Suprapubic skin (tissue), 4 donors: Measurements from ENCODE around the gene OVCH1.

Experiments
- POLR2A ChIP-seq, 2 donors: fragments of 450-650 bp; IDR thresholded peaks; one replicate each; pipeline ENCODE4 v1.6.1; 2017; ENCODE audit warnings: antibody characterized with exemption in 2 of 2, mild to moderate bottlenecking in 2 of 2, moderate library complexity in 2 of 2
- POLR2AphosphoS5 ChIP-seq, 3 donors: sonication (generic); formaldehyde crosslinking; IDR thresholded peaks; one replicate each; pipeline ENCODE4 v1.6.1; 2017; ENCODE audit warnings: antibody characterized with exemption in 3 of 3
- TF ChIP-seq, protein P1 (sequence below), 2 donors: fragments of 200-600 bp in 1 of 2; fragments of 450-650 bp in 1 of 2; sonication (generic) in 1 of 2; IDR thresholded peaks; one replicate each; pipeline ENCODE4 v1.5.1; 2016 to 2019; ENCODE audit warnings: antibody characterized with exemption in 2 of 2, mild to moderate bottlenecking in 1 of 2, moderate library complexity in 1 of 2

DNA sequence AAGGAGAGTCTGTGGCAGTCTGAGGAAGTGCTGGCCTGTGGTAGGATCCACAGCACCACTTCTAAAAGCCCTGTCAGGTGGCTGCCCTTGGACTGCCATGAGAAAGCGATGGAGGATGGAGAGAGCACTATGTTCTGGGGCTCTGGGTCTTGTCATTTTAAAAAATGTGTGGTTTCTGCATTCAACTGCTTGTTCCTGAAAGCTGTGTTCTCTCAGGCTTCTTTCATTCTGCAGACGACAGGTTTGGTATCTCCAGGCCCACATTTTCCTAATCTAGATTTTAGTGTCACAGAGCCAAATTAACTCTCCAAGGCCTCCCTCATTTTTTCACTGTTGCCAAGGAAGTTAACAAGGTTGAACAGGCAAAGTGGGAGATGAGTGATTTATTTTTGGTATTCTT, 10.5 kb downstream of the OVCH1 start:
- TF ChIP-seq, protein P1, sequence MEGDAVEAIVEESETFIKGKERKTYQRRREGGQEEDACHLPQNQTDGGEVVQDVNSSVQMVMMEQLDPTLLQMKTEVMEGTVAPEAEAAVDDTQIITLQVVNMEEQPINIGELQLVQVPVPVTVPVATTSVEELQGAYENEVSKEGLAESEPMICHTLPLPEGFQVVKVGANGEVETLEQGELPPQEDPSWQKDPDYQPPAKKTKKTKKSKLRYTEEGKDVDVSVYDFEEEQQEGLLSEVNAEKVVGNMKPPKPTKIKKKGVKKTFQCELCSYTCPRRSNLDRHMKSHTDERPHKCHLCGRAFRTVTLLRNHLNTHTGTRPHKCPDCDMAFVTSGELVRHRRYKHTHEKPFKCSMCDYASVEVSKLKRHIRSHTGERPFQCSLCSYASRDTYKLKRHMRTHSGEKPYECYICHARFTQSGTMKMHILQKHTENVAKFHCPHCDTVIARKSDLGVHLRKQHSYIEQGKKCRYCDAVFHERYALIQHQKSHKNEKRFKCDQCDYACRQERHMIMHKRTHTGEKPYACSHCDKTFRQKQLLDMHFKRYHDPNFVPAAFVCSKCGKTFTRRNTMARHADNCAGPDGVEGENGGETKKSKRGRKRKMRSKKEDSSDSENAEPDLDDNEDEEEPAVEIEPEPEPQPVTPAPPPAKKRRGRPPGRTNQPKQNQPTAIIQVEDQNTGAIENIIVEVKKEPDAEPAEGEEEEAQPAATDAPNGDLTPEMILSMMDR (IDR thresholded peaks at IDR 0.05): no peak
- TF ChIP-seq POLR2AphosphoS5 (IDR thresholded peaks at IDR 0.05): no peak
- no peak for TF ChIP-seq POLR2A (IDR thresholded peaks at IDR 0.05)
